H1 (cell line): ENCODE measurements around the gene DCAF8. TPM values are rescaled to one million over a fixed set of nuclear protein-coding genes. Genes with fewer than 3 reads are reported as not detected.

Experiments used
- EP300 ChIP-seq, 2 experiments: IDR thresholded peaks; 1 replicate in 1 of 2; 2 replicates in 1 of 2; pipeline ENCODE4 v1.6.1; 2011 to 2012; ENCODE audit warnings: low read depth in 2 of 2, low read length in 2 of 2, mild to moderate bottlenecking in 2 of 2, borderline replicate concordance in 1 of 2, inconsistent platforms in 1 of 2, moderate library complexity in 1 of 2
- polyA plus RNA-seq, 7 experiments: library from polyadenylated mRNA; depleted of rRNA in 3 of 7; stranded (reverse) in 5 of 7; unstranded in 2 of 7; fragments of >200 nt in 5 of 7; fragments of 200-250 nt in 2 of 7; gene quantifications; 1 replicate in 5 of 7; 2 replicates in 1 of 7; 4 replicates in 1 of 7; pipeline versions ENCODE4 v1.2.1 to v1.2.3, GENCODE V29; 2011 to 2013; ENCODE audit warnings: missing spikeins in 2 of 7, mixed read lengths in 2 of 7
- total RNA-seq: library from RNA; stranded (reverse); fragmentation: NEBNext Ultra II Directional; extraction: Animal tissue kit (Norgen Biotek cat#: 25700); gene quantifications from 2 replicates; pipeline ENCODE4 v1.2.1, GENCODE V29; 2021

Gene DCAF8
- total and polyA plus RNA-seq, 2 of the 8 experiments (the other 6 are each of a cell fraction or from before 2014, with no cell fraction given) = 68.2 to 110 TPM

DNA sequence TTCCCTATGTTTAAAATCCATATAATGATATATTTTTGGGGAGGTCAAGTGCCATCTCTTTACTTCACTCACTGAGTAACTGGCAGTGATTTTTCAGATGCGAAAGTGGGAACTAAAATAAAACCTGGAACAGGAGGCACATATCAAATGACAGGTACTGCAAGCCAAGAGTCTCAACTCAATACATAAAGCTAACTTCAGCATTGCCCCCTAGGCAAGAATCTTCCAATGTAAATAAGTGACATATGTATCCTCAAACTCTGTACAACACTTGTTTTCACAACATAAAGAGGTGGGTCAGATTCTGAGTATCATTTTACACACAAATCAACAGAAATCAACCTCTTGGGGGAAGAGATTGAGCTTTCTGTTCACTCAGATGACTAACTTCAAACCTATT, 18.1 kb downstream of the DCAF8 start (continued):
- TF ChIP-seq EP300 (IDR thresholded peaks at IDR 0.05; ENCODE audit: borderline replicate concordance in 1 of 2, low read depth in 2 of 2, low read length in 2 of 2) = no peak
